Adrenal gland (tissue), 5 donors: ENCODE results near the gene PDLIM7.

Experiments
- POLR2A ChIP-seq, 2 donors: fragments of 450-650 bp; IDR thresholded peaks; one replicate each; pipeline ENCODE4 v1.6.1; 2017; ENCODE audit warnings: antibody characterized with exemption in 2 of 2, mild to moderate bottlenecking in 2 of 2, moderate library complexity in 1 of 2
- TF ChIP-seq, protein P1 (sequence below), 6 experiments: fragments of 450-650 bp in 4 of 6; fragments of 200-600 bp in 2 of 6; sonication (generic) in 1 of 6; IDR thresholded peaks; 1 replicate in 5 of 6; 2 replicates in 1 of 6; pipeline versions ENCODE4 v1.5.1 to v1.8.0; 2016 to 2021; ENCODE audit warnings: antibody characterized with exemption in 6 of 6, mild to moderate bottlenecking in 2 of 6, moderate library complexity in 1 of 6
- donor health status: DM: no; HTN: no; CAD: no.

DNA sequence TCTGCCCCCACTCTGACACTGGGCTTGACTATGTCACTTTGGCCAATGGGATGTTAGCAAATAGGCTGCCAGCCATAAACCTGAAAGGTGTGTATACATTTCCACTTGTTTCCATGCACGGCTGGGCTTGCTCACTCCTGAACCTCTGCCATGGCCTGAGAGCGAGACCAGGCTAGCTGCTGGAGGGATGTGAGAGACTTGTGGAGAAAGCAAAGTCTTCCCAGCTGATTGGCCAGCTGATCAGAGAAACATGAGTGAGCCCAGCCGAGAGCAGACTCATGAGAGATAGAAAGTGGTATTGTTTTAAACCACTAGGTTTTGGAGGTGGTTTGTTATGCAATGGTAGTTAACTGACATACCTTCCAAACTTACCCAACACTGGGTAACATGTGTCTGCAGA lies 43.0 kb upstream of the PDLIM7 start:
- TF ChIP-seq, protein P1, sequence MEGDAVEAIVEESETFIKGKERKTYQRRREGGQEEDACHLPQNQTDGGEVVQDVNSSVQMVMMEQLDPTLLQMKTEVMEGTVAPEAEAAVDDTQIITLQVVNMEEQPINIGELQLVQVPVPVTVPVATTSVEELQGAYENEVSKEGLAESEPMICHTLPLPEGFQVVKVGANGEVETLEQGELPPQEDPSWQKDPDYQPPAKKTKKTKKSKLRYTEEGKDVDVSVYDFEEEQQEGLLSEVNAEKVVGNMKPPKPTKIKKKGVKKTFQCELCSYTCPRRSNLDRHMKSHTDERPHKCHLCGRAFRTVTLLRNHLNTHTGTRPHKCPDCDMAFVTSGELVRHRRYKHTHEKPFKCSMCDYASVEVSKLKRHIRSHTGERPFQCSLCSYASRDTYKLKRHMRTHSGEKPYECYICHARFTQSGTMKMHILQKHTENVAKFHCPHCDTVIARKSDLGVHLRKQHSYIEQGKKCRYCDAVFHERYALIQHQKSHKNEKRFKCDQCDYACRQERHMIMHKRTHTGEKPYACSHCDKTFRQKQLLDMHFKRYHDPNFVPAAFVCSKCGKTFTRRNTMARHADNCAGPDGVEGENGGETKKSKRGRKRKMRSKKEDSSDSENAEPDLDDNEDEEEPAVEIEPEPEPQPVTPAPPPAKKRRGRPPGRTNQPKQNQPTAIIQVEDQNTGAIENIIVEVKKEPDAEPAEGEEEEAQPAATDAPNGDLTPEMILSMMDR (IDR thresholded peaks at IDR 0.05) = no peak
- no peak for TF ChIP-seq POLR2A (IDR thresholded peaks at IDR 0.05)
